Activated CD4-positive, alpha-beta T cell treated with anti-CD3 and anti-CD28 coated beads, Interleukin-2, Interleukin-6, amounts not matched to agents 100 ng/mL and 50 ng/mL, durations not matched to agents 16 hours and 8 hours (primary cell): Measurements from ENCODE around the gene TRIM37.

ENCODE experiments used
- DNase-seq: peaks from one replicate; pipeline ENCODE4 v3.0.0-alpha.2; 2020

Gene TRIM37

GRCh38 chr17:59027750-59028149, 78.9 kb downstream of the TRIM37 start:
- no peak for DNase-seq

- DNase-seq: no peak
These were observed 80.3 kb downstream of the TRIM37 start for GRCh38 chr17:59026176-59026939.

- no peak for DNase-seq
These were observed 81.8 kb downstream of the TRIM37 start for GRCh38 chr17:59024916-59025315.

- DNase-seq: no peak
These were observed 88.7 kb downstream of the TRIM37 start for GRCh38 chr17:59018019-59018418.

GRCh38 chr17:59011975-59012374, 94.7 kb downstream of the TRIM37 start:
- DNase-seq: no peak

GRCh38 chr17:59010026-59010425, 96.7 kb downstream of the TRIM37 start:
- DNase-seq: no peak

GRCh38 chr17:59008737-59009136, 97.9 kb downstream of the TRIM37 start:
- no peak for DNase-seq

GRCh38 chr17:59007995-59008394, 98.7 kb downstream of the TRIM37 start:
- no peak for DNase-seq

- peak; percentile 77 for DNase-seq
These were observed 102.2 kb downstream of the TRIM37 start for GRCh38 chr17:59004338-59005111.

GRCh38 chr17:59003860-59004259, 102.8 kb downstream of the TRIM37 start:
- no peak for DNase-seq

- no peak for DNase-seq
These were observed 103.8 kb downstream of the TRIM37 start for GRCh38 chr17:59002848-59003247.

GRCh38 chr17:59002126-59002525, 104.6 kb downstream of the TRIM37 start:
- no peak for DNase-seq

GRCh38 chr17:59001158-59001814, 105.4 kb downstream of the TRIM37 start:
- peak; percentile 92 for DNase-seq

- no peak for DNase-seq
These were observed 106.7 kb downstream of the TRIM37 start for GRCh38 chr17:59000022-59000421.

GRCh38 chr17:58999500-58999899, 107.2 kb downstream of the TRIM37 start:
- DNase-seq: no peak

GRCh38 chr17:58998871-58999270, 107.8 kb downstream of the TRIM37 start:
- DNase-seq: no peak

GRCh38 chr17:58997756-58998553, 108.7 kb downstream of the TRIM37 start:
- no peak for DNase-seq

GRCh38 chr17:58996968-58997367, 109.7 kb downstream of the TRIM37 start:
- DNase-seq: no peak

- no peak for DNase-seq
These were observed 111.3 kb downstream of the TRIM37 start for GRCh38 chr17:58995247-58995940.

- DNase-seq: no peak
These were observed 113.4 kb downstream of the TRIM37 start for GRCh38 chr17:58993311-58993710.

GRCh38 chr17:58991718-58992331, 114.9 kb downstream of the TRIM37 start:
- DNase-seq: peak; percentile 63

- no peak for DNase-seq
These were observed 117.1 kb downstream of the TRIM37 start for GRCh38 chr17:58989629-58990028.
